ENCODE measurements around the gene TRIP13. TPM values are rescaled to one million over a fixed set of nuclear protein-coding genes. Genes with fewer than 3 reads are reported as not detected.

TRIP13 gene
- total and polyA plus RNA-seq, 7 donors = 0.39 to 2.9 (median 0.81) TPM

- TF ChIP-seq CTCF (IDR thresholded peaks at IDR 0.05) = no peak
- H3K27me3 ChIP-seq (ENCODE audit: insufficient read depth in 3 of 3, low read length in 2 of 3) = peaks cover 0 to 62% (median 18%) of the 10 kb centered on the region in 3 donors
- no peak overlapping the region for H3K27ac ChIP-seq
- 51 to 56% (median 54%) methylated on average over 12 of the region's 12 CpGs for whole genome bisulfite sequencing, 3 donors
- DNase-seq (no peak), ATAC-seq (no peak)
- H3K4me1 ChIP-seq = no peaks in the 10 kb centered on the region
- intact Hi-C loops (cut with DNase I) = loop anchor here in 1 of 2 donors (1.0 kb wide), 1 partner anchor 31 kb away; no protein-coding TSS in a partner anchor
- no peaks in the 10 kb centered on the region for H3K9me3 ChIP-seq
- H3K4me3 ChIP-seq = no peak overlapping the region
- no peaks in the 10 kb centered on the region for H3K36me3 ChIP-seq (ENCODE audit: insufficient read depth in 1 of 2, low read depth in 1 of 2)
Observed at GRCh38 chr5:944992-945685, 52.5 kb downstream of the TRIP13 start.

DNA sequence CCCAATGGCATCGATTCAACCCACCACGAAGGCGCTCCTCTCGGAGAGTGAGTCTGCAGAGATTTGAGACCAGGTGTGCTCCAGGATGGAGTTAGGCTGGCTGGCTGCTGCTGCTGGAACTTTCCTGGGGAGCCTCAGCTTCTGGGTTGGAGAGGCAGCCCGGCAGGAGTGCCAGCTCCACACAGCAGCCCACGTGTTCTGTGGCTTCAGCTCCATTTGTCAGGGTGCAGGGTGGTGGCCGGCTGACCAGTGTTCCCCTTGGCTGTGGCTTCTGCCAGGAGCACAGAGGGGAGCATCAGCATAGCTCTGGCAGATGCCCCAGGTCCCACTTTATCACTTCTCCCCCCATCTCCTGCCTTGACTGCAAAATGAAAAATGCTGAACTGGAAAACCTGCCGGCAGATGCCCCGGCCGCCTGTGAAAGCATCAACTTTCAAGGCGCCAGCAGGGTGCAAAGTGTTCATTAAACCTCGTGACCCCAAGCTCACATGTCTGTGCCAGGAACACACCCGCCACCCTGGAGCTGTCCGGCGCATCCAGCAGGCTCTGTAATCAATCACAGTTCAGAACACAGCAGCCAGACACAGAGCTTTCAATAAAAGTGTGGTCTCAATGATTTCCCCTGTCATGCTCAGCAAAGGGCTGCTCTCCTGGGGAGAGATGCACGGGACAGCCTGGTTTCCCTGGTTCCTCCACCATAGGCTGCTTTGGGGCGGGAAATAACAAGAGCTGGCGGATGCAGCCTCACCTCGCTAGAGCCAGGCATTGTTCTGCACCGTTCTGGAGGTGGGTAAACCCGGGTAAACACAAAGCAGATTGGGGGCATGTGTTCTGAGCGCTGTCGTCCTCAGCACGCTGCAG, 53.2 kb downstream of the TRIP13 start:
- 13 to 19% (median 14%) methylated on average over 24 of the region's 24 CpGs for WGBS, 3 donors
- no peak overlapping the region for H3K27ac ChIP-seq
- ATAC-seq (no peak), DNase-seq (peak in 1 of 2 donors; percentile 47)
- H3K27me3 ChIP-seq (ENCODE audit: insufficient read depth in 3 of 3, low read length in 2 of 3) = peaks cover 0 to 66% (median 18%) of the 10 kb centered on the region in 3 donors
- no peak for TF ChIP-seq CTCF (IDR thresholded peaks at IDR 0.05)
- intact Hi-C loops (cut with DNase I) = no loop called here
- no peaks in the 10 kb centered on the region for H3K36me3 ChIP-seq (ENCODE audit: insufficient read depth in 1 of 2, low read depth in 1 of 2)
- no peaks in the 10 kb centered on the region for H3K4me1 ChIP-seq
- peaks cover 6% of the 10 kb centered on the region for H3K9me3 ChIP-seq
- H3K4me3 ChIP-seq = no peak overlapping the region

DNA sequence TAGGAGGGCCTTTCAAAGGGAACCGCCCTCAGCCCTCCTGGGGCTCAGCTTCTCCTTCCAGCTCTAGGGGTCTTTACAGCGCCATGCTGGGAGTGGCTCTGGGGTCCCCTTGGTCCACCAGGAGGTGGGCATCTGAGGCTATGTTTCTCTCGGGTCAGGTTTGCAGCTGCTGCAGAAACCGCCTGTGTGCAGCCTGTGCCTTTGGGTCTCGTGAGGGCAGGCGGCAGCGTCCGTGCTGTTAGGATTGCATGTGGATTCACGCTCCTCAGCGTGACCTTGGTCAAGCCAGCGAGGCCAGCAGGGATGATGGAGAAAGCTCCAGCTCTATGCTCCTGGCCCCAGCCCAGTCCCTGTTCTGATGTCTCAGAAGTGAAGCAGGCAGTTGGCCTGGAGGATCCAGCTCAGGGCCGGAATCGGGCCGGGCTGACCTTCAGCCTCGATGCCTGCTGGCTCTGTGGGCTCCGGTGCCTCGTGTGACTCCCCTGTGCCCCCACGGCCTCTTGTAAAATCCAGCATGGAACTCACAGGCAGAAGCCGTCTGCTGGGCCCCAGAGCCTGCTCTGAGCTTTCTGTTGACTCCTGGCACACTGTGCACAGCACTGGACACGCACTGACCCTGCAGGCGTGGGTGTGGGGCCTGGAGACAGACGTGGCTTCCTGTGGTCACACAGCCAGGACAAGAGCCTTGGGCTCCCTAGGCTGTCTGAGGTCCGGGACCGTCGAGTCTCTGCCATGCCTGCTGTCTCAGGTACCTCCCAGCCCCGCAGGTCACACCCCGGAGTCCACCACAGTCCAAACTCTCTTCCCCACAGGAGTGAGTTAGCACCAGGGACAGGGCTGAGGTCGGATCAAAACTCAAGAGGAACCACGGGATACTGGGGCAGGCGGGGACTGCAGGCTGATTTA, 54.3 kb downstream of the TRIP13 start:
- Histone ChIP-seq H3K27ac (no peak overlapping the region), H3K9me3 (peaks cover 6% of the 10 kb centered on the region), H3K27me3 (ENCODE audit: insufficient read depth in 3 of 3, low read length in 2 of 3) (peaks cover 0 to 63% (median 18%) of the 10 kb centered on the region in 3 donors), H3K4me1 (no peaks in the 10 kb centered on the region), H3K4me3 (no peak overlapping the region), H3K36me3 (ENCODE audit: insufficient read depth in 1 of 2, low read depth in 1 of 2) (no peaks in the 10 kb centered on the region)
- 45 to 59% (median 50%) methylated on average over 30 of the region's 30 CpGs for WGBS, 3 donors
- ATAC-seq (no peak), DNase-seq (peak in 1 of 2 donors; percentile 48)
- TF ChIP-seq CTCF (IDR thresholded peaks at IDR 0.05) = no peak
- intact Hi-C loops (cut with DNase I) = no loop called here

DNA sequence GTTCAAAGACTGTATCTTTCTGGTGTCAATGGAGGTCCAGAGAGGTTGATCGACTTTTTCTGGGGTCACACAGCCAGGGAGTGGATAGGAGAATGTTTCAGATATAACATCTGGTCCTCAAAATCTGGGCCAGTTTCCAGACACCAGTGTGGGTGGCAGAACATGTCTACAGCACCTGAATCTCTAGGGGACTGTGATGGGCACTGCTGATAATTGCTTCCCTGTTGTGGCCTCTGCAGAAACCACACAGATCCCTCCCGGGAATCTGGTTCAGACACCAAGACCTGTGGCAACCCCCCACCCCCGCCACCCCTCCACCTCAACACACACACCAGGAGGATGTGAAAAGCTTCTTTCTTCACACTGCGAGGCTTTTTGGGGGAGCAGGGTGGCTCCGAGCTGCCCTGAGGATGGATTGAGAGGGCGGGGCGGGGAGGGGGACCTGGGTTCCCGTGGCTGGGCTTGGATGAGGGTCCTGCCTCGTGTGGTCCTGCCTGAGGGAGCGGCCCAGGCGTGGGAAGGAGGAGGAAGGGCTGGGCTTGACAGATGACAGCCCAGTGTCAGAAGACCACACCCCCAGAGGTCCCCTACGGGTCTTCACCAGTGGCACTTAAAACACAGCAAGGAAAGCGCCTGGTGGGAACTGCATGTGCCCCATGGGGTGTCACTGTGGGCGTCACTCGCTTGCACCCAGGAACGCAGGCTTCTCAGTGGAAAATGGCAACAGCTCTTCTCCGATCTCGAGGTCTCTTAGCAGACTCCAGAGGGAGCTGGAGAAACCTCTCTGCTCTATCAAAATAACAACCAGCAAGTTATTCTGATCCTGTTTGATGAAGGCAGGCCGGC, 55.2 kb downstream of the TRIP13 start:
- TF ChIP-seq CTCF (IDR thresholded peaks at IDR 0.05) = no peak
- no peak for DNase-seq
- intact Hi-C loops (cut with DNase I) = no loop called here
- Histone ChIP-seq H3K9me3 (peaks cover 6% of the 10 kb centered on the region), H3K4me1 (no peaks in the 10 kb centered on the region), H3K27ac (no peak overlapping the region), H3K27me3 (ENCODE audit: insufficient read depth in 3 of 3, low read length in 2 of 3) (peaks cover 0 to 57% (median 20%) of the 10 kb centered on the region in 3 donors), H3K4me3 (no peak overlapping the region), H3K36me3 (ENCODE audit: insufficient read depth in 1 of 2, low read depth in 1 of 2) (no peaks in the 10 kb centered on the region)
- 76 to 80% (median 78%) methylated on average over 19 of the region's 19 CpGs for WGBS, 3 donors
- ATAC-seq = no peak

Data from psoas muscle (tissue), 8 donors.